ENCODE results near the gene ITIH4. TPM values are rescaled to one million over a fixed set of nuclear protein-coding genes. Genes with fewer than 3 reads are reported as not detected.

Gene ITIH4
- total and polyA plus RNA-seq, 4 donors: 25.0 to 368 (median 72.1) TPM

DNA sequence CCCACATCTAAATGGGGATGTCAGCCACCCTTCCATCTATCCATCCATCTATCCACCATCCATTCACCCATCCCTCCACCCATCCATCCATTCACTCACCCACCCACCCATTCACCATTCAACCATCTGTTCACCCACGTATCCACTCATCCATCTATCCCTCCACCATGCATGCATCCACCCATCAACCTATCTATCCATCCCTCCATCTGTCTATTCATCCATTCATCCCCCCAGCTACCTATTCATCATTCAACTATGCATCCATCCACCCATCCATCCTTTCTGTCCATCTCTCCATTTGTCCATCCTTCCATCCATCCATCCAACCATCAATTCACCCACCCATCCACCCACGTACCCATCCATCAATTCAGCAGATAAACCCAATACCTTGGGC, 21.3 kb downstream of the ITIH4 start:
- intact Hi-C loops (cut with DNase I): no loop called here
- Histone ChIP-seq H3K4me1 (ENCODE audit: control insufficient read depth in 1 of 2, insufficient read depth in 2 of 2, low read length in 2 of 2) (no peaks in the 10 kb centered on the region), H3K36me3 (ENCODE audit: control insufficient read depth in 1 of 2, insufficient read depth in 2 of 2, low read length in 1 of 2) (no peaks in the 10 kb centered on the region), H3K9me3 (ENCODE audit: control insufficient read depth, low read length) (no peaks in the 10 kb centered on the region), H3K27ac (ENCODE audit: low read depth in 1 of 2, low read length in 2 of 2) (no peak overlapping the region), H3K4me3 (ENCODE audit: low read length in 2 of 2) (no peak overlapping the region), H3K27me3 (ENCODE audit: control insufficient read depth in 1 of 2, insufficient read depth in 2 of 2, low read length in 1 of 2) (no peaks in the 10 kb centered on the region)
- no peak for ATAC-seq (ENCODE audit: low FRiP score)
- no peak for DNase-seq
- 75 to 83% methylated on average over 2 of the region's 2 CpGs for WGBS, 2 donors

- H3K36me3 ChIP-seq (ENCODE audit: control insufficient read depth in 1 of 2, insufficient read depth in 2 of 2, low read length in 1 of 2): no peaks in the 10 kb centered on the region
- ATAC-seq (ENCODE audit: low FRiP score) (no peak), DNase-seq (no peak)
- H3K4me1 ChIP-seq (ENCODE audit: control insufficient read depth in 1 of 2, insufficient read depth in 2 of 2, low read length in 2 of 2): no peaks in the 10 kb centered on the region
- H3K9me3 ChIP-seq (ENCODE audit: control insufficient read depth, low read length): no peaks in the 10 kb centered on the region
- 76 to 80% methylated on average over 17 to 19 of the region's 19 CpGs for WGBS, 2 donors
- intact Hi-C loops (cut with DNase I): no loop called here
- H3K27ac ChIP-seq (ENCODE audit: low read depth in 1 of 2, low read length in 2 of 2): no peak overlapping the region
- no peak overlapping the region for H3K4me3 ChIP-seq (ENCODE audit: low read length in 2 of 2)
- no peaks in the 10 kb centered on the region for H3K27me3 ChIP-seq (ENCODE audit: control insufficient read depth in 1 of 2, insufficient read depth in 2 of 2, low read length in 1 of 2)
Observed at GRCh38 chr3:52805270-52806039, 25.0 kb downstream of the ITIH4 start.

DNA sequence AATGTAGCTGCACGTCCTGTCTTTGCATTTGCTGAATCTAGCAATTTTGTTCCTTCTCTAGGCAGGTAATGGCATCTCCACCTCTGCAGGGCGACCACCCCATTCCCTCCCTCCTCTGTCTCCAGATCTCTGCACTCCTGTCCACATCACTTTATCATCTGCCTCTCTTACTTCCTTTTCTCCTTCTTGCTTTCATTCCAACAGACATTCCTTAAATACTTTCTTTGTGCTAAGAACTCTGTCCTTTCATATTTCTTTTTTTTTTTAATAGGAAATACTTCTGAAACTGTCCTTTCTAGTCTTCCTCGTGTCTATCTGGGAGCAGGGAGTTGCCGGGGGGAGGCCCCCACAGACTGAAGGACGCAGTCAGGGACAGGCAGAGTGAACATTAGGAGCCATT, 28.6 kb downstream of the ITIH4 start:
- H3K4me1 ChIP-seq (ENCODE audit: control insufficient read depth in 1 of 2, insufficient read depth in 2 of 2, low read length in 2 of 2): no peaks in the 10 kb centered on the region
- no peak overlapping the region for H3K4me3 ChIP-seq (ENCODE audit: low read length in 2 of 2)
- no peaks in the 10 kb centered on the region for H3K27me3 ChIP-seq (ENCODE audit: control insufficient read depth in 1 of 2, insufficient read depth in 2 of 2, low read length in 1 of 2)
- H3K9me3 ChIP-seq (ENCODE audit: control insufficient read depth, low read length): no peaks in the 10 kb centered on the region
- intact Hi-C loops (cut with DNase I): no loop called here
- DNase-seq (no peak), ATAC-seq (ENCODE audit: low FRiP score) (no peak)
- no peak overlapping the region for H3K27ac ChIP-seq (ENCODE audit: low read depth in 1 of 2, low read length in 2 of 2)
- no peaks in the 10 kb centered on the region for H3K36me3 ChIP-seq (ENCODE audit: control insufficient read depth in 1 of 2, insufficient read depth in 2 of 2, low read length in 1 of 2)
- 45 to 51% methylated on average over 5 of the region's 5 CpGs for WGBS, 2 donors

- intact Hi-C loops (cut with DNase I): no loop called here
- DNase-seq: no peak
- ATAC-seq (ENCODE audit: low FRiP score): no peak
Observed at GRCh38 chr3:52800079-52800478, 30.4 kb downstream of the ITIH4 start.

GRCh38 chr3:52798978-52799476, 31.4 kb downstream of the ITIH4 start:
- 79 to 83% methylated on average over 14 of the region's 14 CpGs for WGBS, 2 donors
- DNase-seq (no peak), ATAC-seq (ENCODE audit: low FRiP score) (no peak)
- H3K9me3 ChIP-seq (ENCODE audit: control insufficient read depth, low read length): no peaks in the 10 kb centered on the region
- no peaks in the 10 kb centered on the region for H3K4me1 ChIP-seq (ENCODE audit: control insufficient read depth in 1 of 2, insufficient read depth in 2 of 2, low read length in 2 of 2)
- no peak overlapping the region for H3K27ac ChIP-seq (ENCODE audit: low read depth in 1 of 2, low read length in 2 of 2)
- no peaks in the 10 kb centered on the region for H3K27me3 ChIP-seq (ENCODE audit: control insufficient read depth in 1 of 2, insufficient read depth in 2 of 2, low read length in 1 of 2)
- H3K36me3 ChIP-seq (ENCODE audit: control insufficient read depth in 1 of 2, insufficient read depth in 2 of 2, low read length in 1 of 2): no peaks in the 10 kb centered on the region
- intact Hi-C loops (cut with DNase I): no loop called here
- no peak overlapping the region for H3K4me3 ChIP-seq (ENCODE audit: low read length in 2 of 2)

More at GRCh38 chr3:52800079-52800478, 30.4 kb downstream of the ITIH4 start:
- 81 to 85% methylated on average over 7 of the region's 7 CpGs for WGBS, 2 donors
- Histone ChIP-seq H3K36me3 (ENCODE audit: control insufficient read depth in 1 of 2, insufficient read depth in 2 of 2, low read length in 1 of 2) (no peaks in the 10 kb centered on the region), H3K9me3 (ENCODE audit: control insufficient read depth, low read length) (no peaks in the 10 kb centered on the region), H3K4me1 (ENCODE audit: control insufficient read depth in 1 of 2, insufficient read depth in 2 of 2, low read length in 2 of 2) (no peaks in the 10 kb centered on the region), H3K4me3 (ENCODE audit: low read length in 2 of 2) (no peak overlapping the region), H3K27ac (ENCODE audit: low read depth in 1 of 2, low read length in 2 of 2) (no peak overlapping the region), H3K27me3 (ENCODE audit: control insufficient read depth in 1 of 2, insufficient read depth in 2 of 2, low read length in 1 of 2) (no peaks in the 10 kb centered on the region)

DNA sequence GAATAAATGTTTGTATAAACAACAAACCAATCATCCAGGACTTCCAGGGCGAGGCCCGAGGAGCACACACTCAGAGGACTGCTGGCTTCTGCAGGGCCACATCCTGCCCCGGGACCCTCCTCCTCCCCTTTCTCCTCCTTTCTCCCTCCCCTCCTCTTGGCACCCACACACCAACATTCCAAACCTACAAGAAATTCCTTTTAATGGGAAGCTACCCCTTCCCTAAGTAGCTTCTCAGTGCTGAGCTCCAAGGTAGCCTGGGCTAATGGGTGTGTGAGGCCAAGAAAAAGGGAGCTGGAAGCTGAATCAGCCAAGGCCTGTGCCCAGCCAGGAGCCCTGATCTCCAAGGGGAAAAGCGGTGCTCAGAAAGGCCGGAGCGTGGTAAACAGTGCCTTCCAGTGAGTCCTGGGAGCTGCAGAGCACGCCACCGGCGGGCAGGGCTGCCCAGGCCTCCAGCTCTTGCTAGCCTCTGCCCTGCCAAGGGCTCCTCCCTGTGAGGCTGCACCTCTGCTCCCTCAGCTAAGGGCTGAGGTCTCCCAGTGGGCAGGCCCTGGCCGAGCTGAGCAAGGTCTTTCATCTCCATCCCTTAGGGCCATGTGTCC, 32.0 kb downstream of the ITIH4 start:
- no peak for ATAC-seq (ENCODE audit: low FRiP score)
- no peaks in the 10 kb centered on the region for H3K9me3 ChIP-seq (ENCODE audit: control insufficient read depth, low read length)
- no peaks in the 10 kb centered on the region for H3K36me3 ChIP-seq (ENCODE audit: control insufficient read depth in 1 of 2, insufficient read depth in 2 of 2, low read length in 1 of 2)
- 40 to 59% methylated on average over 10 of the region's 10 CpGs for WGBS, 2 donors
- intact Hi-C loops (cut with DNase I): no loop called here
- H3K27me3 ChIP-seq (ENCODE audit: control insufficient read depth in 1 of 2, insufficient read depth in 2 of 2, low read length in 1 of 2): no peaks in the 10 kb centered on the region
- H3K4me3 ChIP-seq (ENCODE audit: low read length in 2 of 2): no peak overlapping the region
- no peak for DNase-seq
- no peak overlapping the region for H3K27ac ChIP-seq (ENCODE audit: low read depth in 1 of 2, low read length in 2 of 2)
- H3K4me1 ChIP-seq (ENCODE audit: control insufficient read depth in 1 of 2, insufficient read depth in 2 of 2, low read length in 2 of 2): no peaks in the 10 kb centered on the region

DNA sequence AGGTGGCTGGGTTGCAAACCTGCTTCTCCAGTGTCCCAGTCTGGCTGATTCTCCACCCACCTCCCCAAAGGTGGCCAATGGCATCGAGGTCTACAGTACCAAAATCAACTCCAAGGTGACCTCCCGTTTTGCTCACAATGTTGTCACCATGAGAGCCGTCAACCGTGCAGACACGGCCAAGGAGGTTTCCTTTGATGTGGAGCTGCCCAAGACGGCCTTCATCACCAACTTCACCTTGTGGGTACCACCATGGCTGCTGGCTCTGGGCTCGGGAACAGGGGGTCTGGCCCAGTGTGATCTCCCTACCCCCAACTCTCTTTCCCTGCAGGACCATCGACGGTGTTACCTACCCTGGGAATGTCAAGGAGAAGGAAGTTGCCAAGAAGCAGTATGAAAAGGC, 34.1 kb downstream of the ITIH4 start:
- Histone ChIP-seq H3K4me3 (ENCODE audit: low read length in 2 of 2) (no peak overlapping the region), H3K4me1 (ENCODE audit: control insufficient read depth in 1 of 2, insufficient read depth in 2 of 2, low read length in 2 of 2) (no peaks in the 10 kb centered on the region), H3K9me3 (ENCODE audit: control insufficient read depth, low read length) (no peaks in the 10 kb centered on the region), H3K27me3 (ENCODE audit: control insufficient read depth in 1 of 2, insufficient read depth in 2 of 2, low read length in 1 of 2) (no peaks in the 10 kb centered on the region), H3K27ac (ENCODE audit: low read depth in 1 of 2, low read length in 2 of 2) (no peak overlapping the region), H3K36me3 (ENCODE audit: control insufficient read depth in 1 of 2, insufficient read depth in 2 of 2, low read length in 1 of 2) (no peaks in the 10 kb centered on the region)
- 95 to 98% methylated on average over 9 of the region's 9 CpGs for WGBS, 2 donors
- no peak for ATAC-seq (ENCODE audit: low FRiP score)
- DNase-seq: no peak
- intact Hi-C loops (cut with DNase I): no loop called here

GRCh38 chr3:52795298-52795900, 35.1 kb downstream of the ITIH4 start:
- H3K4me3 ChIP-seq (ENCODE audit: low read length in 2 of 2): no peak overlapping the region
- no peak for DNase-seq

More at GRCh38 chr3:52795298-52795900, 35.1 kb downstream of the ITIH4 start:
- intact Hi-C loops (cut with DNase I): no loop called here
- Histone ChIP-seq H3K27ac (ENCODE audit: low read depth in 1 of 2, low read length in 2 of 2) (no peak overlapping the region), H3K36me3 (ENCODE audit: control insufficient read depth in 1 of 2, insufficient read depth in 2 of 2, low read length in 1 of 2) (no peaks in the 10 kb centered on the region), H3K27me3 (ENCODE audit: control insufficient read depth in 1 of 2, insufficient read depth in 2 of 2, low read length in 1 of 2) (no peaks in the 10 kb centered on the region), H3K4me1 (ENCODE audit: control insufficient read depth in 1 of 2, insufficient read depth in 2 of 2, low read length in 2 of 2) (no peaks in the 10 kb centered on the region), H3K9me3 (ENCODE audit: control insufficient read depth, low read length) (no peaks in the 10 kb centered on the region)
- no peak for ATAC-seq (ENCODE audit: low FRiP score)
- WGBS, 2 donors: 55% methylated on average over 9 of the region's 9 CpGs

All from aorta (tissue), 5 donors.